C4-2B (cell line): Measurements from ENCODE around the gene NEUROG1.

Experiments used
- ZFX ChIP-seq: fragments of 450-650 bp; IDR thresholded peaks from 2 replicates; pipeline ENCODE4 v1.6.1; 2017
- TF ChIP-seq, protein P1 (sequence below): fragments of 450-650 bp; conservative IDR thresholded peaks from 2 replicates; pipeline ENCODE4 v1.5.1; 2017; ENCODE audit warnings: mild to moderate bottlenecking

DNA sequence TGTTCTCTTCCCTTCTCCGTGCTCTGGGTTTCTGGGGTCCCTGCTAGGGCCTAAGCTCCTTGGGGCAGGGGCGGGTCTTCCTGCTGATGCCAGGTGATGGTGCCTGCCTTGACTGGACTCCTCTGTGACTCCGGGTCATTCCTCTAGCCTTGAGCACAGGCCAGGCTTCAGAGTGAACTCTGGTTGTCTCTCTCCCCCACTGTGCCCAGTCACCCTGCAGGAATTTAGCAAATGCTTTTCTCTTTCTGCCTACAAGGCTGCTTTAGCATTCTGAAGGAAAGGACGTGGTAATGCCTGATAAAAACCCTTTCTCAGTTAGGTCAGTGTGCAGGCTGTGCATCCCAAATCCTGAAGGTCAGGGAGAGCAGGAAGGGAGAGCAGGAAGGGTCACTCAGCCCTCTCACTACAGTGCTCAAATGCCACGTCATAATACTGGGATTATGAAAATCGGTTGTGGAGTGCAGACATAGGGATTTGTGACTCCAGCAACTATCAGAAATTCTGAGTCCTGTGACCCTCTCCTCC lies 40.4 kb upstream of the NEUROG1 start:
- TF ChIP-seq, protein P1, sequence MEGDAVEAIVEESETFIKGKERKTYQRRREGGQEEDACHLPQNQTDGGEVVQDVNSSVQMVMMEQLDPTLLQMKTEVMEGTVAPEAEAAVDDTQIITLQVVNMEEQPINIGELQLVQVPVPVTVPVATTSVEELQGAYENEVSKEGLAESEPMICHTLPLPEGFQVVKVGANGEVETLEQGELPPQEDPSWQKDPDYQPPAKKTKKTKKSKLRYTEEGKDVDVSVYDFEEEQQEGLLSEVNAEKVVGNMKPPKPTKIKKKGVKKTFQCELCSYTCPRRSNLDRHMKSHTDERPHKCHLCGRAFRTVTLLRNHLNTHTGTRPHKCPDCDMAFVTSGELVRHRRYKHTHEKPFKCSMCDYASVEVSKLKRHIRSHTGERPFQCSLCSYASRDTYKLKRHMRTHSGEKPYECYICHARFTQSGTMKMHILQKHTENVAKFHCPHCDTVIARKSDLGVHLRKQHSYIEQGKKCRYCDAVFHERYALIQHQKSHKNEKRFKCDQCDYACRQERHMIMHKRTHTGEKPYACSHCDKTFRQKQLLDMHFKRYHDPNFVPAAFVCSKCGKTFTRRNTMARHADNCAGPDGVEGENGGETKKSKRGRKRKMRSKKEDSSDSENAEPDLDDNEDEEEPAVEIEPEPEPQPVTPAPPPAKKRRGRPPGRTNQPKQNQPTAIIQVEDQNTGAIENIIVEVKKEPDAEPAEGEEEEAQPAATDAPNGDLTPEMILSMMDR: no peak
- no peak for TF ChIP-seq ZFX
